Omental fat pad (tissue), 4 donors: Measurements from ENCODE around the gene EFNB1. TPM values are rescaled to one million over a fixed set of nuclear protein-coding genes. Genes with fewer than 3 reads are reported as not detected.
A peak's percentile ranks its signal among the peaks of the same experiment; 100 is the strongest.

Experiments used
- ATAC-seq: fragments of 150-250 bp; one replicate; pipeline ENCODE4 v1.9.1; 2016; ENCODE audit warnings: mild to moderate bottlenecking, moderate library complexity; ENCODE audit not compliant: low FRiP score
- DNase-seq: peaks from one replicate; pipeline ENCODE4 v3.0.0-alpha.2; 2019; ENCODE audit warnings: low spot score
- total RNA-seq, 4 donors: library from RNA; depleted of rRNA; stranded (reverse); fragments of >200 nt; gene quantifications; one replicate each; pipeline ENCODE4 v1.1.0, GENCODE V29; 2016
- TF ChIP-seq, protein P1 (sequence below), 3 donors: fragments of 450-650 bp; IDR thresholded peaks; one replicate each; pipeline ENCODE4 v1.5.1; 2016 to 2017; ENCODE audit warnings: antibody characterized with exemption in 3 of 3, mild to moderate bottlenecking in 3 of 3, moderate library complexity in 2 of 3

EFNB1 gene
- total RNA-seq, 4 donors from 2014 or later = 46.4 to 108 (median 78.5) TPM

DNA sequence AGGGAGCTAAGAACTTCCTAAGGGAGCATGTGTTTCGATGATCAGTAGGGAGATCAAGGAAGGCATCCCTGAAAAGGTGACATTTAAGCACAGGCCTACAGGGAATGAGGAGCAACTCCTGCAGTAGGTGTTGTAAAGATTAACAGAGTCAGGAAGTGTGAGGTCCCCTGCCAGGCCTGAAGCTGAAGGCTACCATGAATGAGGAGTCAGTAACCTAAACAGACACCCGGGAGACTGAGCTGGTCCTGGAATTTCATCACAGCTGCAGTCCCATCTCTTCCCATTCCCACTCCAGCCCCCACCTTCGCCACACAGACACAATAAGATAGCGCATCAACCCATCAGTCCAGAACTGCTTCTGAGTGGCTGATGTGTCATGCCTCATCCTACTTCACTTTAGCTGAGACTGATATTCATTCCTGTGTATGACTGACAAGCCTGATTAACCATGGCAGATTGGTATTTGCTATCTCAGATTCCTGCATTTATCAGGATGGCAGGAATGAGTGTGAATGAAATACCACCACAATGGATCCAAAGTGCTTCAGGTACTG is 27.0 kb upstream of the EFNB1 start:
- no peak for ATAC-seq
- TF ChIP-seq, protein P1, sequence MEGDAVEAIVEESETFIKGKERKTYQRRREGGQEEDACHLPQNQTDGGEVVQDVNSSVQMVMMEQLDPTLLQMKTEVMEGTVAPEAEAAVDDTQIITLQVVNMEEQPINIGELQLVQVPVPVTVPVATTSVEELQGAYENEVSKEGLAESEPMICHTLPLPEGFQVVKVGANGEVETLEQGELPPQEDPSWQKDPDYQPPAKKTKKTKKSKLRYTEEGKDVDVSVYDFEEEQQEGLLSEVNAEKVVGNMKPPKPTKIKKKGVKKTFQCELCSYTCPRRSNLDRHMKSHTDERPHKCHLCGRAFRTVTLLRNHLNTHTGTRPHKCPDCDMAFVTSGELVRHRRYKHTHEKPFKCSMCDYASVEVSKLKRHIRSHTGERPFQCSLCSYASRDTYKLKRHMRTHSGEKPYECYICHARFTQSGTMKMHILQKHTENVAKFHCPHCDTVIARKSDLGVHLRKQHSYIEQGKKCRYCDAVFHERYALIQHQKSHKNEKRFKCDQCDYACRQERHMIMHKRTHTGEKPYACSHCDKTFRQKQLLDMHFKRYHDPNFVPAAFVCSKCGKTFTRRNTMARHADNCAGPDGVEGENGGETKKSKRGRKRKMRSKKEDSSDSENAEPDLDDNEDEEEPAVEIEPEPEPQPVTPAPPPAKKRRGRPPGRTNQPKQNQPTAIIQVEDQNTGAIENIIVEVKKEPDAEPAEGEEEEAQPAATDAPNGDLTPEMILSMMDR (IDR thresholded peaks at IDR 0.05) = no peak
- no peak for DNase-seq

DNA sequence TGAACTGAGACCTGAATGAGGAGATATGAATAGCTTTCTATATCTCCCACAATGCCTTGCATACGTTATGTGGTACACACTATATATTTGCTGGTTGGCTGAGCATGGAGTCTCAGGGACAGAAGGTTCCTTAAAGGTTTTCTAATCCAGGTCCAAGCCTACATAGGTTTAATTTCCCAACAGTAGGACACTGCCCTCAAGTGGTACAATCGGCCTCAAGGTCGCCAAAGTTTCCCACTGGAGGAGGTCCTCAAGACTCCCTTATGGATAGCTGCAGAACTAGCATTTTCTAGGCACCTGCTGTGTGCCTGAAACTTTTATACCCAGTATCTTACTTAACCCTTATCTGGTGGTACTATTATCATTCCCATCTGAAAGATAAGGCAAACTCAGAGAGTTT is 21.0 kb upstream of the EFNB1 start:
- TF ChIP-seq, protein P1 (IDR thresholded peaks at IDR 0.05) = no peak
- no peak for DNase-seq
- no peak for ATAC-seq

DNA sequence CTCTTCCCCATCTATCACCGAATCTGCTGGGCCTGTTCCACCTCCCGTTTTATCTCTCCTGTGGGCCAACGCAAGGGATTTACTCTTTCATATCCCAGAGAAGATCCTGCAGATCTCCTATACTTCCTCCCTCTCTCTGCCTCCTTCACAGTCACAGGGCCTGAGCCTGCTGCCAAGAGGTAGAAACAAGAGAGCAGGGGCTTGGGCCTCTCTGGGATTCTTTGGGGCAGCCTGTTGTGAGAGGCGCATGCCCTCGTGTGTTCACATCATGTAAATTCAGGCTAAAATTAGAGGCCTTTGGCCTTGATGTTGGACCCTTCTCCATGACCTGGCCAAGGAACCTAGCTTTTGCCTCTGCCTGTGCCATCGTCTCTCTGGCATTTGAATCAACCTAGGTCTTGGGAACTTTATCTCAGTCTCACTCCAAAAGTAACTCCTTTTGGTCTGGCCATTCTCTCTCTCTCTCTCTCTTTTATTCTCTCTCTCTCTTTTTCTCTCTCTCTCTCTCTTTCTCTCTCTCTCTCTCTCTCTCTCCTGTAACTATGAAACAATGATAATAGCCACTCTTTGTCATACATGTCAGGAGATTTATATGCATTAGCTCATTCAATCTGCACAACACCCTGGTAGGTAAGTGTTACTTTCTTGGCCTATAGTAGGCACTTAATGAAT is 20.0 kb upstream of the EFNB1 start:
- DNase-seq = no peak
- ATAC-seq = no peak
- TF ChIP-seq, protein P1 (IDR thresholded peaks at IDR 0.05) = no peak

DNA sequence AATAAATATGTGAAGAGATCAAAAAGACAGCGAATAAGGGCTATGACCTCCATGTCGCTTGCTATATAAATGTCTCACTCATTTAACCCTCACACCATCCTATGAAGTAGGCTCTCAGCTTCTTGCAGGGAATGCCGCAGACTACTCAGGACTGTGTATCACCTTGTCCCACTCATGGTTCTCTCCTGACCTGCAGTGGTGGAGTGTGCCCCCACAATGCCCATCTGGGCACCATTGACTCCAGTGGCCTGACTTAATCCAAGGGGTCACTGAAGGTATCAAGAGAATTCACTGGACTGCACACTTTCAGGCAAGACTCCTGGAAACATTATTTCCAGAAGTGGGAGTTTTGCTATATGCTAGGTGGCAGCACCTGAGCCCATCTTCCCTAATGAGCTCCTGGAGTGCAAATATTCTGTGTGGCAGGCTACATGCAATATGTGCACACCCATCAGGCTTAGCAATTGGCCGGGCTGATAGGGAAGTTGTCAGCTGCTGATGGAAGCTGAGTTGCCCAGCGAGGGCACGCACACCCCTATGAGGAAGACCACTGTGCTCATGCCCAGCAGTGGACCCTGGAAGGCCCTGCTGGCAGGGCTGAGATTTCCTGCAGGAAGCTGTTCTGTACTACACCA is 8.2 kb upstream of the EFNB1 start:
- ATAC-seq = no peak
- TF ChIP-seq, protein P1 (IDR thresholded peaks at IDR 0.05) = no peak

DNA sequence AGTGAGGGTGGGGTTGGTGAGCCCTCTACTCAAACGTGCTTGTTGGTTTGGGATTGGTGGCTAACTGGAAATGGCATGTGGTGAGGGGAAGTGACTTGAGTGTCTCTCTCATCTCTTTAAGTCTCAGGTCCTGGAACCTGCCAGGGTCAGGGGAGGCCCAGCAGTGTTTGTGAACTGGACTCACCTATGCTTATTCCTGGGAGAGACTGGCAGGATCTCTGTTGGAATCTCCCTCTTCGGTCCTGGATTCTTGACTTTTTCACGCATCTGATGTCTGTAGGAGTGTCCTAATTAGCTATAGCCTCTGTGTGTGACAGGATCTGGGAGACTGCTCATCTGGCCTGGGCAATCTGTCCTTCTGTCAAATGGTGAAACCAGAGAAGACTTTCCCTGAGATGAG is 7.2 kb upstream of the EFNB1 start:
- DNase-seq (no peak), ATAC-seq (no peak)
- TF ChIP-seq, protein P1 (IDR thresholded peaks at IDR 0.05) = no peak

More for the DNA sequence above, 8.2 kb upstream of the EFNB1 start:
- no peak for DNase-seq

DNA sequence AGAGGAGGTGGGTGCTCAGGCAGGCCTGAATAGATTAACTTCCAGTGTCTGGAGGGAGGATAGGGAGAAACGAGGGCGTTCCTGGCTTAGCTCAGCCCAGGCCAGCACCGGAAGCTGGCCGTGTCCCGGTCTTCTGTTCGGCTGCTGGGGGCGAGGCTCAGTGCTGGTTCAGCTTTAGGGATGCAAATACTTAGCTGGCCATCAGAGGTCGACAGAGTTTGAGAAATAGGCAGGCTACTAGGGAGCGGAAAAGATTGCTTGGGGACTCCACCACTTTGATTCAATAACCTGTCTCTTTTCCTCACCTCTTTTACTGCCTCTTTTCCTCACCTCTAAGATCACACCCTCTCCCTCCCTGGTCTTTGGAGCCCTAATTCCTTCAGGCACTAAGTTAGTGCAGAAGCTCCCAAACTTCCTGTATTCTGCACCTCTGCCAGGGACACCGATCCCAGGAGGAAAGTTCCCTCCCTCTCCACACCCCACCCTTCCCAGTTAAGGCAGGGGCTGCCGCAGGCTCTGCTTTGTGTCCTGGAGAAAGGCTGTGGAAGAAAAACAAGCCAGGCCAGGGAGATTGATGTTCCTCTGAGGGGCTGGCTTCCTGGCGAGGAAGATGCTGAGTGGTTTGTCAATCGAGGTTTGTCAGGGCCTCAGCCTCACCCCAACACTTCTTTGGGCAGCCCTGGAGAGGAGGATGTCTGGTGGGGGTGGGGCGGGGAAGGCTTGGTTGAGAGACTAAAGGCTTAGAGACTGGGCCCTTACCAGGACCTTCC is 6.0 kb upstream of the EFNB1 start:
- DNase-seq (no peak), ATAC-seq (peak; percentile 41)
- TF ChIP-seq, protein P1 (IDR thresholded peaks at IDR 0.05) = no peak
